H1 (cell line): ENCODE data around the gene ZNF23. TPM values are rescaled to one million over a fixed set of nuclear protein-coding genes. Genes with fewer than 3 reads are reported as not detected.

Experiments used
- KDM5A ChIP-seq: fragments of 200-600 bp; IDR thresholded peaks from 2 replicates; pipeline ENCODE4 v1.7.1; 2012; ENCODE audit warnings: mild to moderate bottlenecking, low read length, inconsistent platforms, mixed read lengths
- polyA plus RNA-seq, 7 experiments: library from polyadenylated mRNA; depleted of rRNA in 3 of 7; stranded (reverse) in 5 of 7; unstranded in 2 of 7; fragments of >200 nt in 5 of 7; fragments of 200-250 nt in 2 of 7; gene quantifications; 1 replicate in 5 of 7; 2 replicates in 1 of 7; 4 replicates in 1 of 7; pipeline versions ENCODE4 v1.2.1 to v1.2.3, GENCODE V29; 2011 to 2013; ENCODE audit warnings: missing spikeins in 2 of 7, mixed read lengths in 2 of 7
- total RNA-seq: library from RNA; stranded (reverse); fragmentation: NEBNext Ultra II Directional; extraction: Animal tissue kit (Norgen Biotek cat#: 25700); gene quantifications from 2 replicates; pipeline ENCODE4 v1.2.1, GENCODE V29; 2021
- TF ChIP-seq, protein P1 (sequence below): IDR thresholded peaks from 2 replicates; pipeline ENCODE4 v1.6.1; 2011; ENCODE audit warnings: low read depth, mild to moderate bottlenecking, low read length; ENCODE audit not compliant: insufficient read depth

ZNF23 gene
- total and polyA plus RNA-seq, 2 of the 8 experiments (the other 6 are each of a cell fraction or from before 2014, with no cell fraction given) = 2.4 to 10.2 TPM

DNA sequence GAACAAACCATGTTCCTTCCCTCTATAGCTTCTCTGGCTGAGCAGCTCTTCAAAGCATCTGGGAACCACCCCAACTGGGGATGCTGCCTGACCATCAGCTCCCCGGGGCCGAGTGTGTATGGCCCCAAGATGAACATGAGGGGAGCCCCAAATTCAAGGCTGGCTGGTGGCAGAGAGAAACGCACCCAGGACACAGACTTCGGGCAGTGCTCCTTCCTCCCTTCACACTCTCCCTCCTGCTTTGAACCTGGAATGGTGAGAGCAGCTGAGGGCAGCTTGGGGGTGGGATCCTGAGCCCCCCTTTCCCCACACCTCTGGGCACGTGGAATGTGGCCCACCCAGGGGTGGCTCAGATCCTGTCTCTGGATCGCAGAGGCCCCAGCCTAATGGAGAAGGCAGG is 37.4 kb downstream of the ZNF23 start (continued):
- TF ChIP-seq, protein P1, sequence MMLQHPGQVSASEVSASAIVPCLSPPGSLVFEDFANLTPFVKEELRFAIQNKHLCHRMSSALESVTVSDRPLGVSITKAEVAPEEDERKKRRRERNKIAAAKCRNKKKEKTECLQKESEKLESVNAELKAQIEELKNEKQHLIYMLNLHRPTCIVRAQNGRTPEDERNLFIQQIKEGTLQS = no peak
- no peak for TF ChIP-seq KDM5A
- TF ChIP-seq, all 59 proteins: peak for 0
